ENCODE results near the gene AIP. TPM values are rescaled to one million over a fixed set of nuclear protein-coding genes. Genes with fewer than 3 reads are reported as not detected.

Gene AIP
- total and polyA plus RNA-seq, 2 donors (not counting 3 experiments of a cell fraction or from before 2014, with no cell fraction given), result 46.3 to 114 TPM

GRCh38 chr11:67496113-67496512 is 13.3 kb downstream of the AIP start:
- H3K27ac ChIP-seq (ENCODE audit: insufficient read depth, low read depth, low read length), result no peak overlapping the region
- no peaks in the 10 kb centered on the region for H3K27me3 ChIP-seq (ENCODE audit: control insufficient read depth in 2 of 2, insufficient read depth in 2 of 2, low read length in 2 of 2)
- ChIA-PET CTCF (no interaction called here), POLR2A (no interaction called here)
- dilution Hi-C loops (cut with MboI; ENCODE audit: extremely low pct_ligation_motif_present, low sequenced_read_pairs), result no loop called here
- H3K79me2 ChIP-seq (ENCODE audit: control insufficient read depth, insufficient read depth, low read length), result no peaks in the 10 kb centered on the region
- H3K4me3 ChIP-seq (replicated peaks in 1 of 3; ENCODE audit: insufficient read depth in 1 of 3, low read depth in 1 of 3, low read length in 3 of 3), result no peak overlapping the region
- H3K4me1 ChIP-seq (ENCODE audit: control insufficient read depth, extremely low read depth, insufficient read depth, low read length), result no peaks in the 10 kb centered on the region
- no peaks in the 10 kb centered on the region for H3K9me3 ChIP-seq (replicated peaks; ENCODE audit: control insufficient read depth, insufficient read depth, low read length)
- no TSS peak for BruUV-seq (replicated peaks)
- TF ChIP-seq CTCF (IDR thresholded peaks at IDR 0.05; ENCODE audit: extremely low read depth in 1 of 2, insufficient read depth in 1 of 2, low read depth in 1 of 2, low read length in 2 of 2), result no peak
- no peak for TF ChIP-seq EZH2 (IDR thresholded peaks at IDR 0.05; ENCODE audit: borderline replicate concordance, low read depth, low read length, severe bottlenecking)
- TF ChIP-seq MYC (IDR thresholded peaks at IDR 0.05; ENCODE audit: low read depth, low read length), result no peak
- TF ChIP-seq POLR2AphosphoS5 (IDR thresholded peaks at IDR 0.05; ENCODE audit: insufficient read depth, low read depth, low read length), result no peak
- no peak for TF ChIP-seq JUN (IDR thresholded peaks at IDR 0.05; ENCODE audit: borderline replicate concordance, insufficient read depth, insufficient read length, low read depth)
- no peak for TF ChIP-seq POLR2A (IDR thresholded peaks at IDR 0.05; ENCODE audit: low read depth, low read length)
- no peak for TF ChIP-seq FOS (IDR thresholded peaks at IDR 0.05; ENCODE audit: borderline replicate concordance, insufficient read depth, low read length)
- TF ChIP-seq, protein P1, sequence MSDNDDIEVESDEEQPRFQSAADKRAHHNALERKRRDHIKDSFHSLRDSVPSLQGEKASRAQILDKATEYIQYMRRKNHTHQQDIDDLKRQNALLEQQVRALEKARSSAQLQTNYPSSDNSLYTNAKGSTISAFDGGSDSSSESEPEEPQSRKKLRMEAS (IDR thresholded peaks at IDR 0.05; ENCODE audit: insufficient read depth, insufficient read length), result no peak
- no peak for TF ChIP-seq GATA2 (IDR thresholded peaks at IDR 0.05; ENCODE audit: insufficient read depth, insufficient read length, low read depth, low read length)
- H2AFZ ChIP-seq (ENCODE audit: low read depth, low read length), result no peak overlapping the region
- DNase-seq (ENCODE audit: low read depth, low spot score) (no peak), FAIRE-seq (no peak)
- peaks cover 0 to 2% of the 10 kb centered on the region in 2 experiments for H3K36me3 ChIP-seq (ENCODE audit: control insufficient read depth in 2 of 2, extremely low read depth in 1 of 2, insufficient read depth in 2 of 2, low read length in 2 of 2)
- no peak overlapping the region for H3K4me2 ChIP-seq (ENCODE audit: insufficient read depth, low read length)
- no peaks in the 10 kb centered on the region for H3K9me1 ChIP-seq (replicated peaks; ENCODE audit: control insufficient read depth, extremely low read depth, insufficient read depth, low read length)
- intact Hi-C loops (cut with micrococcal nuclease), result no loop called here
- H4K20me1 ChIP-seq (replicated peaks; ENCODE audit: control insufficient read depth, extremely low read depth, insufficient read depth, low read length), result no peaks in the 10 kb centered on the region
- H3K9ac ChIP-seq (replicated peaks; ENCODE audit: extremely low read depth, insufficient read depth, low read length), result no peak overlapping the region

Data from endothelial cell of umbilical vein (primary cell).